BLaER1 (cell line): ENCODE data around the gene BACH2.

ENCODE experiments used
- H3K27ac ChIP-seq: shearing (Covaris generic); formaldehyde crosslinking; 2 replicates; pipeline ENCODE4 v1.8.1; 2022
- H3K27me3 ChIP-seq: shearing (Covaris generic); formaldehyde crosslinking; 2 replicates; pipeline ENCODE4 v1.8.1; 2022
- H3K36me3 ChIP-seq: shearing (Covaris generic); formaldehyde crosslinking; 2 replicates; pipeline ENCODE4 v1.8.1; 2022
- H3K4me1 ChIP-seq: shearing (Covaris generic); formaldehyde crosslinking; 2 replicates; pipeline ENCODE4 v1.8.1; 2022
- H3K4me2 ChIP-seq: shearing (Covaris generic); formaldehyde crosslinking; 2 replicates; pipeline ENCODE4 v1.8.1; 2022
- H3K4me3 ChIP-seq: shearing (Covaris generic); formaldehyde crosslinking; 2 replicates; pipeline ENCODE4 v1.8.1; 2022
- H3K9ac ChIP-seq: shearing (Covaris generic); formaldehyde crosslinking; 2 replicates; pipeline ENCODE4 v1.8.1; 2022
- H3K9me3 ChIP-seq: shearing (Covaris generic); formaldehyde crosslinking; 2 replicates; pipeline ENCODE4 v1.8.1; 2022
- H4K20me1 ChIP-seq: shearing (Covaris generic); formaldehyde crosslinking; 2 replicates; pipeline ENCODE4 v1.8.1; 2022
- Cebpa-rat ChIP-seq: shearing (Covaris generic); IDR thresholded peaks from 2 replicates; pipeline ENCODE4 v1.8.1; 2022

BACH2 gene

GRCh38 chr6:90154755-90155470, 141.7 kb downstream of the BACH2 start:
- Histone ChIP-seq H3K9me3 (no peaks in the 10 kb centered on the region), H3K27ac (no peak overlapping the region), H3K4me1 (no peaks in the 10 kb centered on the region), H3K27me3 (no peaks in the 10 kb centered on the region), H4K20me1 (peaks cover 100% of the 10 kb centered on the region), H3K4me3 (no peak overlapping the region), H3K4me2 (no peak overlapping the region), H3K9ac (no peak overlapping the region), H3K36me3 (no peaks in the 10 kb centered on the region)
- no peak for TF ChIP-seq Cebpa-rat

GRCh38 chr6:90151576-90152422, 144.8 kb downstream of the BACH2 start:
- Histone ChIP-seq H4K20me1 (peaks cover 100% of the 10 kb centered on the region), H3K9me3 (no peaks in the 10 kb centered on the region), H3K9ac (no peak overlapping the region), H3K27me3 (no peaks in the 10 kb centered on the region), H3K4me2 (no peak overlapping the region), H3K27ac (no peak overlapping the region), H3K4me3 (no peak overlapping the region), H3K4me1 (no peaks in the 10 kb centered on the region), H3K36me3 (no peaks in the 10 kb centered on the region)
- TF ChIP-seq Cebpa-rat = no peak

GRCh38 chr6:90149280-90149679, 147.4 kb downstream of the BACH2 start:
- H3K27me3 ChIP-seq = no peaks in the 10 kb centered on the region
- no peak overlapping the region for H3K4me2 ChIP-seq
- TF ChIP-seq Cebpa-rat = no peak
- H3K4me1 ChIP-seq = no peaks in the 10 kb centered on the region
- peaks cover 100% of the 10 kb centered on the region for H4K20me1 ChIP-seq
- H3K9ac ChIP-seq = no peak overlapping the region
- H3K27ac ChIP-seq = no peak overlapping the region
- no peak overlapping the region for H3K4me3 ChIP-seq
- no peaks in the 10 kb centered on the region for H3K9me3 ChIP-seq
- H3K36me3 ChIP-seq = no peaks in the 10 kb centered on the region

GRCh38 chr6:90148867-90149266, 147.8 kb downstream of the BACH2 start:
- no peaks in the 10 kb centered on the region for H3K36me3 ChIP-seq
- no peak overlapping the region for H3K27ac ChIP-seq
- no peak overlapping the region for H3K9ac ChIP-seq
- H4K20me1 ChIP-seq = peaks cover 100% of the 10 kb centered on the region
- H3K4me3 ChIP-seq = no peak overlapping the region
- H3K27me3 ChIP-seq = no peaks in the 10 kb centered on the region
- H3K9me3 ChIP-seq = no peaks in the 10 kb centered on the region
- no peak for TF ChIP-seq Cebpa-rat
- no peaks in the 10 kb centered on the region for H3K4me1 ChIP-seq
- no peak overlapping the region for H3K4me2 ChIP-seq

- H3K4me3 ChIP-seq = no peak overlapping the region
Measured at GRCh38 chr6:90146921-90147649, 149.6 kb downstream of the BACH2 start.

GRCh38 chr6:90146024-90146423, 150.6 kb downstream of the BACH2 start:
- H3K4me1 ChIP-seq = no peaks in the 10 kb centered on the region
- no peak for TF ChIP-seq Cebpa-rat

More at GRCh38 chr6:90146921-90147649, 149.6 kb downstream of the BACH2 start:
- Histone ChIP-seq H3K36me3 (peaks cover 9% of the 10 kb centered on the region; the same call in 1 of the 2 replicates), H3K4me1 (no peaks in the 10 kb centered on the region), H4K20me1 (peaks cover 100% of the 10 kb centered on the region), H3K27me3 (no peaks in the 10 kb centered on the region), H3K9me3 (no peaks in the 10 kb centered on the region), H3K4me2 (no peak overlapping the region), H3K9ac (no peak overlapping the region), H3K27ac (no peak overlapping the region)
- no peak for TF ChIP-seq Cebpa-rat

GRCh38 chr6:90144928-90145555, 151.6 kb downstream of the BACH2 start:
- Histone ChIP-seq H3K9ac (no peak overlapping the region), H3K9me3 (no peaks in the 10 kb centered on the region), H3K36me3 (peaks cover 10% of the 10 kb centered on the region; the same call in 1 of the 2 replicates), H3K4me3 (no peak overlapping the region), H3K27me3 (no peaks in the 10 kb centered on the region), H3K4me2 (no peak overlapping the region), H3K27ac (no peak overlapping the region), H4K20me1 (peaks cover 100% of the 10 kb centered on the region), H3K4me1 (no peaks in the 10 kb centered on the region)
- no peak for TF ChIP-seq Cebpa-rat

More at GRCh38 chr6:90146024-90146423, 150.6 kb downstream of the BACH2 start:
- Histone ChIP-seq H4K20me1 (peaks cover 100% of the 10 kb centered on the region), H3K4me2 (no peak overlapping the region), H3K27ac (no peak overlapping the region), H3K4me3 (no peak overlapping the region), H3K9me3 (no peaks in the 10 kb centered on the region), H3K9ac (no peak overlapping the region), H3K36me3 (peaks cover 9% of the 10 kb centered on the region; the same call in 1 of the 2 replicates), H3K27me3 (no peaks in the 10 kb centered on the region)

GRCh38 chr6:90144396-90144795, 152.2 kb downstream of the BACH2 start:
- Histone ChIP-seq H3K27me3 (no peaks in the 10 kb centered on the region), H3K4me3 (no peak overlapping the region), H3K4me1 (no peaks in the 10 kb centered on the region), H3K4me2 (no peak overlapping the region), H3K9me3 (no peaks in the 10 kb centered on the region), H4K20me1 (peaks cover 100% of the 10 kb centered on the region), H3K27ac (no peak overlapping the region), H3K36me3 (peaks cover 15% of the 10 kb centered on the region; the same call in 1 of the 2 replicates), H3K9ac (no peak overlapping the region)
- no peak for TF ChIP-seq Cebpa-rat

GRCh38 chr6:90140683-90141082, 156.0 kb downstream of the BACH2 start:
- H3K9me3 ChIP-seq = no peaks in the 10 kb centered on the region
- H3K36me3 ChIP-seq = peaks cover 19% of the 10 kb centered on the region; the same call in 1 of the 2 replicates
- H3K4me1 ChIP-seq = no peaks in the 10 kb centered on the region
- no peak overlapping the region for H3K27ac ChIP-seq
- H4K20me1 ChIP-seq = peaks cover 100% of the 10 kb centered on the region
- no peak for TF ChIP-seq Cebpa-rat
- H3K4me3 ChIP-seq = no peak overlapping the region
- H3K4me2 ChIP-seq = no peak overlapping the region
- H3K9ac ChIP-seq = no peak overlapping the region
- no peaks in the 10 kb centered on the region for H3K27me3 ChIP-seq
